Measurements from ENCODE around the gene LITAF.

GRCh38 chr16:11597235-11598095, 10.7 kb upstream of the LITAF start:
- TF ChIP-seq CTCF (IDR thresholded peaks at IDR 0.05; ENCODE audit: poor library complexity, severe bottlenecking) (no peak), EZH2 (IDR thresholded peaks at IDR 0.05; ENCODE audit: borderline replicate concordance, insufficient read depth, low read length, poor library complexity, severe bottlenecking) (no peak), EP300 (conservative IDR thresholded peaks at IDR 0.05; ENCODE audit: poor library complexity, severe bottlenecking) (no peak), MXI1 (conservative IDR thresholded peaks at IDR 0.05; ENCODE audit: poor library complexity, severe bottlenecking) (no peak), SMC3 (conservative IDR thresholded peaks at IDR 0.05; ENCODE audit: poor library complexity) (no peak), RAD21 (conservative IDR thresholded peaks at IDR 0.05) (no peak)
